HAP-1 (cell line): ENCODE results near the gene SMTNL1.

ENCODE experiments used
- DNase-seq, 2 experiments: peaks; one replicate each; pipeline ENCODE4 v3.0.0-alpha.2; 2016 to 2020; ENCODE audit warnings: low spot score in 2 of 2
- H3K27me3 ChIP-seq: fragments of 250-450 bp; sonication (Bioruptor Pico); 2 replicates; pipeline ENCODE4 v1.5.1; 2020; ENCODE audit warnings: low read depth, mild to moderate bottlenecking, moderate library complexity
- H3K36me3 ChIP-seq: fragments of 250-450 bp; sonication (Bioruptor Pico); replicated peaks from 2 replicates; pipeline ENCODE4 v1.5.1; 2020; ENCODE audit warnings: mild to moderate bottlenecking
- H3K4me1 ChIP-seq: fragments of 250-450 bp; sonication (Bioruptor Pico); 2 replicates; pipeline ENCODE4 v1.5.1; 2020; ENCODE audit warnings: mild to moderate bottlenecking
- H3K4me3 ChIP-seq: fragments of 250-450 bp; sonication (Bioruptor Pico); 2 replicates; pipeline ENCODE4 v1.5.1; 2020; ENCODE audit warnings: mild to moderate bottlenecking, moderate library complexity
- H3K9me3 ChIP-seq: fragments of 250-450 bp; sonication (Bioruptor Pico); 2 replicates; pipeline ENCODE4 v1.5.1; 2020; ENCODE audit warnings: mild to moderate bottlenecking, moderate library complexity
- in situ Hi-C: fragments of 300-500 bp; cut with MboI; formaldehyde crosslinking; loops from 3 replicates; pipeline ENCODE4 v1.14.3; 2020; ENCODE audit warnings: low sequenced_read_pairs, inconsistent platforms, mixed read lengths

Gene SMTNL1

DNA sequence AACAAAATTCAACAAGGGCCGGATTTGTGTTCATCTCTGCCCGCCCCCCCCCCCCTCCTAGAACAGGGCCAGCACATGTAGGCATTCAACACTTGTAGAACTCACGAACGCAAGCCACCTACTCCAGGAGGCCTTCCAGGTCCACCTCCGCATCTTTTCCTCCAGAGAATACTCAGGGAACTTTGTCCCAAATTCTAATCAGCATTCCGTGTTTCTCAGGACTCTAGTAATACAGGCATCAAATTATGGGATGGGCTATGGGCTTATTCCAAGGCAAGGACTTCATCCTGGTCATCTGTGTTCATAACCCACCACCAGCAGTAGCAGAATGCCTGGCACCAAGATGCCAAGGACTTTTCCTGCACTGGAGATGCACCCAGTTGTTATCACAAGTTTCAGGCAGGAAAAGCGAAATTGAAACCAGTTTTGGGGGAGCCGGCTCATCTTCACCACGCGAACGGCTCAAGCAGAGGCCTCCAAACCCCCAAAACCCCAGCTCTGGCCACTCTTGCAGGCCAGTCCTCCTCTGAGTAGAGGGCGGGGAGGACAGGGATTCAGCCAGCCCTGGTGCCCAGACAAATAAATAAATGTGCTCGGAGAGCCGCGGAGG is 29.6 kb downstream of the SMTNL1 start:
- Histone ChIP-seq H3K27me3 (no peaks in the 10 kb centered on the region), H3K4me1 (peaks cover 2% of the 10 kb centered on the region; the same call in 1 of the 2 replicates), H3K9me3 (no peaks in the 10 kb centered on the region), H3K36me3 (no peaks in the 10 kb centered on the region), H3K4me3 (peak overlapping the region; percentile 66)
- in situ Hi-C loops = loop anchor here (5.0 kb wide), 1 partner anchor 75 kb away; no protein-coding TSS in a partner anchor
- DNase-seq = no peak

DNA sequence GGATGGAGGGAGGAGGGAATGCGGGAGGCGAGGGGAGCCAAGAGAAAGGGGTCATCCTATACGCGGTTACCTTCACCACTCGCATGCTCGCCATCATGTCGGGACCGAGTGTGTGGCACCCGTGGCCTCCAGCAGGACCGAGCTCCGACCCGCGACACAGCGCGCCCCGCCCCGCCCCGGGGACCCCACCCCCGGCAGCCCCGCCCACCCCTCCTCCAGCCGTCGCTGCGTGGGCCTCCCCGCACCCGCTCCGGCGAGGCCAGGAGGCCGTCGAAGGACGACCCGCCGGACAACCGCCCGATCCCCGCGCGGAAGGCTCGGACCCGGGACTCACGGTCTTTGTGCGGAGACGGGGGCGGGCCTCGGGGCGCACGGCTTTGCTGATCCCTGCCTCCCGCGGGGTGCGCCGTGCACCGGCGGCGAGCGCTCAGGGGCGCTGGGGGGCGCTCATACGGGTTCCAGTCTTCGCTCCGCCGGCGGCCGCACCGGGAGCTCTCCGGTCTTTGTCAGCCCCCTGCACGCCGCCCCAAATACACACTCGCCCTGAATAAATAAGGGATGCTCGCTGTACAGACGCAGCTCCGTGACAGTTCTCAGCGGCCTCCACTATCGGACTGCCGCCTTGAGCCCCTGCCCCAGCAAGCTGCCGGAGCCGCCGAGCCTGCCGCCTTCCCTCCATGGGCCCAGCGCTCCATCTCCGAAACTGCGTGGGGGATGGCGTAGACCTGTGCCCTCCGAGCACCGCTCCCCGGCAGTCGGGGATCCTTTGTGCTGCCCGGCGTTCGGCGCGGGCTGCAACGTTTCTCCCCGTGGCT is 30.3 kb downstream of the SMTNL1 start, which contains the start of gene UBE2L6:
UBE2L6 (minus strand) TSS at position 158 of the 815 bp plus-strand sequence; CDS start at position 97, 61 bp downstream.
- H3K9me3 ChIP-seq = no peaks in the 10 kb centered on the region
- peaks cover 2% of the 10 kb centered on the region; the same call in 1 of the 2 replicates for H3K4me1 ChIP-seq
- H3K27me3 ChIP-seq = no peaks in the 10 kb centered on the region
- H3K4me3 ChIP-seq = peak within 1 kb of the TSS; percentile 66
- H3K36me3 ChIP-seq = no peaks in the 10 kb centered on the region
- peak; percentile 41 to 67 for DNase-seq
- in situ Hi-C loops = loop anchor here (5.0 kb wide), 1 partner anchor 75 kb away; no protein-coding TSS in a partner anchor

DNA sequence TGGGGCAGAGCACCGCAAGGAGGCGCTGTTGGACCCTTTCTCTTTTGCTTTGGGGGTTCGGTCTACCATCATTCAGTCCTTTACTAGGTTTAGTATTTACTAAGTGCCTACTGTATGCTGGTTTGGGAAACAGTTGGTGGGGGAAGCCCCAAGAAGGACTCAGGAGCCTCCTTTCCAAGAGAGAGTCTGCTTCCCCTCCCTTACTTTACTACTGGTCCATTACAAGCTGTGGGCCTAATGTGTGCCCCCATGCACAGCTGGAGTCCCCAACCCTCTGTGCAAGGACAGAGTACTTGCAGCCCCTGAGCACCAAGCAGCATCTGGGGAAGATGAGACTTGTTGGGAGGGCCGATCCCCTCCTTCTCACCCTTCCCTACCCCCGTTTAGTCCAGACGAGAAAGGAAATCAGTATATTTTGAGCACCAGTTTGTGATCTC is 31.0 kb downstream of the SMTNL1 start:
- H3K36me3 ChIP-seq = no peaks in the 10 kb centered on the region
- no peaks in the 10 kb centered on the region for H3K9me3 ChIP-seq
- in situ Hi-C loops = loop anchor here (5.0 kb wide), 1 partner anchor 74 kb away; no protein-coding TSS in a partner anchor
- H3K4me3 ChIP-seq = peak overlapping the region; percentile 66
- DNase-seq = peak in 1 of 2 experiments; percentile 91
- no peaks in the 10 kb centered on the region for H3K27me3 ChIP-seq
- H3K4me1 ChIP-seq = peaks cover 2% of the 10 kb centered on the region; the same call in 1 of the 2 replicates

DNA sequence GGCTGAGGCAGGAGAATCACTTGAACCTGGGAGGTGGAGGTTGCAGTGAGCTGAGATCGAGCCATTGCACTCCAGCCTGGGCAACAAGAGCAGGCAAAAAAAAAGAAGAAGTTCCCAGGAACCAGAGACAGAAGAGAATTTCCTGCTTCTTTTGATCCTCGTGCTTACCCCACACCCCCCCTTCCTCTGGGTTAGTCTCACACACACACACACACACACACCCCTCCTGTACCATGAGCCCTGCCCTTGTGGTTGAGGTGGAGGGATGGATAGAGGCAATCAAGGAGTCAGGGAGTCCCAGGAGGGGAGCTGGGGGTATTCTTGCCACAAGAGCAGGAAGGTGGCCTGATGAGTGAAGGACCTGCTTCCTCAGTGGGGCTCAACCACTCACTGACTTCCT is 34.2 kb downstream of the SMTNL1 start:
- H3K4me3 ChIP-seq = no peak overlapping the region
- peaks cover 10% of the 10 kb centered on the region for H3K4me1 ChIP-seq
- DNase-seq = no peak
- in situ Hi-C loops = no loop called here
- H3K36me3 ChIP-seq = no peaks in the 10 kb centered on the region
- H3K27me3 ChIP-seq = no peaks in the 10 kb centered on the region
- H3K9me3 ChIP-seq = no peaks in the 10 kb centered on the region

DNA sequence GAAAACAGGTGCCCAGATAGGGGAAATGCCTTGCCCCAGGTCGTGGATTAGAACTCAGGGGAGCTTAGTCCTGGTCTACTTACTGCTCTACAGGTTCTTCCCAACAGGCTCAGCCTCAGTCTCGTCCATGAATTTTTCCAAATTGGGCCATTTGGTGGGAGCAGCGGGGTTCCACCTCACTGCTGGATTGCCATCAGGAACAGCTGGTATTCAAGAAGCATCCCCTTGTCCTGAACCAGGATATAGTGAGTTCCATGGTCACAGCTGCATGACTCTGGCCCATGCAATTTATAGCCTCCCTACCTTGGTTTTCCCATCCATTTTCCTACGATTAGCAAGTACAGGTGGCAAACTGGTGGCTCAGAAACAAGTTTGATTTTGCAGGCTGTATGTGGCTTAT is 36.7 kb downstream of the SMTNL1 start:
- Histone ChIP-seq H3K9me3 (no peaks in the 10 kb centered on the region), H3K27me3 (no peaks in the 10 kb centered on the region), H3K36me3 (no peaks in the 10 kb centered on the region), H3K4me3 (no peak overlapping the region), H3K4me1 (peaks cover 13% of the 10 kb centered on the region)
- no peak for DNase-seq
- in situ Hi-C loops = no loop called here

DNA sequence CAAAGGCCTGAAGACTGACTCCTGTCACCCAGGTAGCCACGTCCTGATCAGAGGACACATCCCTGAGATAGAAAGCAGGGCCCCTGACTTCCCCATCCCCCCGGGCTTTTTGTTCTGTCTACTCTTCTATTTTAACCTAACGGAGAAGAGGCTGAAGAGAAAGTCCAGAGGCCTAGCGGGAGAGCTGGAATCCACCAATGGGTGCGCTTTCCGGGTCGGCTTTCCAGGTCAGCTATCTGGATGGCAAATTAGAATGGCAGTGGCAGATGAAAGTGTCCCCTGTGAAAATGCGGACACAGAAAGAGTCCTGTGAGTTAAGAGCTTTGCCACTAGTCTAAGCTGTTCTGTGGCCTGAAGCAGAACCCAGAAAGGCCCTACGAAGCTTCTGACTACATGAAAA is 46.9 kb downstream of the SMTNL1 start:
- no peaks in the 10 kb centered on the region for H3K9me3 ChIP-seq
- no peak for DNase-seq

DNA sequence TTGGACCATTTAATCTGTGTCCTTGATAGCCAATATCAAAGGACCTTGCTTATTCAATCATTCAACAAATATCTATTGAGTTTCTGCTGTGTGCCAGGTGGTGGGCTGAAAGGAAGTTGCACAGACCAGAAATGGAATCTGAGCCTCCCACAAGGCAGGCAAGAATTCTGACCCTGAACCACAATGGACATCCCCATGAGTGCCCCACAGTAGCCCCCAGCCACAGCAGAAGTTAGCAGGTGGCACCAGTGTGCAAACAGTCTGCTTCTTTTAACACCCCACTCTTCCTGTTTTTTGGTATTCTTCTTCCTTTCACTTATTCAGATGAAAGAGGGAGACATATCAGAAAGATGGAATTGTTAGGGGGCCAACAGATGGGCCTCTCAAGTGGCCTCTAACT is 47.9 kb downstream of the SMTNL1 start:
- no peaks in the 10 kb centered on the region for H3K36me3 ChIP-seq
- H3K27me3 ChIP-seq = no peaks in the 10 kb centered on the region
- DNase-seq = no peak
- in situ Hi-C loops = no loop called here
- no peaks in the 10 kb centered on the region for H3K4me1 ChIP-seq
- no peak overlapping the region for H3K4me3 ChIP-seq
- H3K9me3 ChIP-seq = no peaks in the 10 kb centered on the region

More for the DNA sequence above, 46.9 kb downstream of the SMTNL1 start:
- Histone ChIP-seq H3K36me3 (no peaks in the 10 kb centered on the region), H3K4me3 (no peak overlapping the region), H3K4me1 (no peaks in the 10 kb centered on the region), H3K27me3 (no peaks in the 10 kb centered on the region)
- in situ Hi-C loops = no loop called here

DNA sequence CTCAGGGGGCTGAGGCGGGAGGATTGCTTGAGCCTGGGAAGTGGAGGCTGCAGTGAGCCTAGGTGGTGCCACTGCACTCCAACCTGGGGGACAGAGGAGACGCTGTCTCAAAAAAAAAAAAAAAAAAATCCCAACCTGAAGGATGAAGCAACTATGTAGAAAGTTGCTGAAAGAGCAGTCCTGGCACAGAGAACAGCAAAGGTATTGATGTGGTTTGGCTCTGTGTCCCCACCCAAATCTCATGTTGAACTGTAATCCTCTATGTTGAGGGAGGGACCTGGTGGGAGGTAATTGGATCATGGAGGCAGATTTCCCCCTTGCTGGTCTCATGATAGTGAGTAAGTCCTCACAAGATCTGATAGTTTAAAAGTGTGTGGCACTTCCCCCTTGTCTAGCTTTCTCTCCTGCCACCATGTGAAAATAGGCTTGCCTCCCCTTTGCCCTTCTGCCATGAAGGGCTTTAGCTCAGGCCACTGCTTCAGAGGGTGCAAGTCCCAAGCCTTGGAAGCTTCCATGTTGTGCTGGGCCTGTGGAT is 49.4 kb downstream of the SMTNL1 start:
- Histone ChIP-seq H3K4me1 (no peaks in the 10 kb centered on the region), H3K9me3 (no peaks in the 10 kb centered on the region), H3K4me3 (no peak overlapping the region), H3K27me3 (no peaks in the 10 kb centered on the region), H3K36me3 (no peaks in the 10 kb centered on the region)
- no peak for DNase-seq
- in situ Hi-C loops = no loop called here

DNA sequence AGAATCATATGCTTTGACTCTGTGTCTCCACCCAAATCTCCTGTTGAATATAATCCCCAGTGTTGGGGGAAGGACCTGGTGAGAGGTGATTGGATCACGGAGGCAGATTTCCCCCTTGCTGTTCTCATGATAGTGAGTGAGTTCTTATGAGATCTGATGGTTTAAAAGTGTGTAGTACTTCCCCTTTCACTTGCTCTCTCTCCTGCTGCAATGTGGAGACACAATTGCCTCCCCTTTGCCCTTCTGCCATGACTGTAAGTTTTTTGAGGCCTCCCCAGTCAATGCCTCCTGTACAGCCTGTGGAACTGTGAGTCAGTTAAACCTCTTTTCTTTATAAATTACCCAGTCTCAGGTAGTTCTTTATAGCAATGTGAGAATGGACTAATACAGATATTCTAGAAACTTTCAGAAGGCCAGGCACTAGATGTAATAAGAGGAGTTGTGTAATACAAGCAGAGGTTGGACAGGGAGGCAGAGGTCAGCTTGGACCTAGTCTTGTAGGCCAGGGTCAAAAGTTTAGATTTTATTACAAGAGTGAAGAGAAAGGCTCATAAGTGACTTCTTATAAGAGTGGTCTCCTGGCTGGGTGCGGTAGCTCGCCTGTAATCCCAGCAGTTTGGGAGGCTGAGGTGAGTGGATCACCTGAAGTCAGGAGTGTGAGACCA is 50.8 kb downstream of the SMTNL1 start:
- in situ Hi-C loops = no loop called here
- Histone ChIP-seq H3K27me3 (no peaks in the 10 kb centered on the region; the same call in 1 of the 2 replicates), H3K4me3 (no peak overlapping the region), H3K9me3 (no peaks in the 10 kb centered on the region), H3K36me3 (no peaks in the 10 kb centered on the region), H3K4me1 (no peaks in the 10 kb centered on the region)
- DNase-seq = no peak

DNA sequence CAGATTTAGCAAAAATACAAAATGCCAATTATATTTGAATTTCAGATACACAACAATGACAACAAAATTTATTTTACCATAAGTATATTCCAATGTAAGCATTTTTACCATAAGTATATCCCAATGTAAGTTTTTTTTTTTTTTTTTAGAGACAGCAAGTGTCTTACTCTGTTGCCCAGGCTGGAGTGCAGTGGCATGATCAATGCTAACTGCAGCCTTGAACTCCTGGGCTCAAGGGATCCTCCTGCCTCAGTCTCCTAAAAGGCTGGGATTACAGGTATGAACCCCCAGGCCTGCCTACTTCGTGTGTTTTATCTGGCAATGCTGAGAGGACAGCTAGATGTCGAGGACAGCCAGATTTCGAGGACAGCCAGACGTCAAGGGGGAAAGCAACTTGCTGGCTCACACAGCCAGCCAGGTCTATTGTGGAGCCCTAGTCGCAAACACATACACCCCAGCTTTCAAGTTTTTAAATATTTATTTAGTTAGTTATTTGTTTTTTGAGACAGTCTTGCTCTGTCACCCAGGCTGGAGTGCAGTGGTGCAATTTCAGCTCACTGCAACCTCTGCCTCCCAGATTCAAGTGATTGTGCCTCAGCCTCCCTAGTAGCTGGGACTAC is 59.0 kb downstream of the SMTNL1 start:
- H3K9me3 ChIP-seq = no peaks in the 10 kb centered on the region
- no peak overlapping the region for H3K4me3 ChIP-seq
- no peak for DNase-seq
- H3K27me3 ChIP-seq = peaks cover 3% of the 10 kb centered on the region; the same call in 1 of the 2 replicates
- H3K4me1 ChIP-seq = no peaks in the 10 kb centered on the region
- H3K36me3 ChIP-seq = no peaks in the 10 kb centered on the region
- in situ Hi-C loops = no loop called here

DNA sequence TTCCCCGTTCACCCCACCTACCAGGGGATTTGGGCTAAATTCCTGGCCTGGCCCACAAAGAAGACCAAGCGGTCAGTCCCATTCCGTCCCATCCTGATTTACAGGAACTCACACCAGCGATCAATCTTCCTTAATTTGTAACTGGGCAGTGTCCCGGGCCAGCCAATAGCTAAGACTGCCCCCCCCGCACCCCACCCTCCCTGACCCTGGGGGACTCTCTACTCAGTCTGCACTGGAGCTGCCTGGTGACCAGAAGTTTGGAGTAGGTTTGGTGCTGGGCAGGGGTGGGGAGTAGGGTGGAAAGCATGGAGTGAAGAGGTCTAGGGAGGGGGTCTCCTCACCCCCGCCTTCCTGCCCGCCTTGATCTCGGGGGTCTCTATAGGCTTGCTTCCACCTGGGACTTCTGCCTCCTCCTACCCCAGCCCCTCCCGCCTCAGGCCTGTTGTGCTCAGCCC is 60.1 kb downstream of the SMTNL1 start, which contains the start of gene SERPING1:
SERPING1 (plus strand) TSS at position 225 of the 455 bp plus-strand sequence. CDS start 586 bp downstream, outside the sequence.
- Histone ChIP-seq H3K4me1 (no peaks in the 10 kb centered on the region), H3K27me3 (0 out of 2 replicates have a peak, but pooled peaks cover 3% of the 10 kb centered on the region), H3K36me3 (no peaks in the 10 kb centered on the region), H3K4me3 (peak within 1 kb of the TSS; percentile 14), H3K9me3 (no peaks in the 10 kb centered on the region)
- peak in 1 of 2 experiments; percentile 12 for DNase-seq
- in situ Hi-C loops = no loop called here

DNA sequence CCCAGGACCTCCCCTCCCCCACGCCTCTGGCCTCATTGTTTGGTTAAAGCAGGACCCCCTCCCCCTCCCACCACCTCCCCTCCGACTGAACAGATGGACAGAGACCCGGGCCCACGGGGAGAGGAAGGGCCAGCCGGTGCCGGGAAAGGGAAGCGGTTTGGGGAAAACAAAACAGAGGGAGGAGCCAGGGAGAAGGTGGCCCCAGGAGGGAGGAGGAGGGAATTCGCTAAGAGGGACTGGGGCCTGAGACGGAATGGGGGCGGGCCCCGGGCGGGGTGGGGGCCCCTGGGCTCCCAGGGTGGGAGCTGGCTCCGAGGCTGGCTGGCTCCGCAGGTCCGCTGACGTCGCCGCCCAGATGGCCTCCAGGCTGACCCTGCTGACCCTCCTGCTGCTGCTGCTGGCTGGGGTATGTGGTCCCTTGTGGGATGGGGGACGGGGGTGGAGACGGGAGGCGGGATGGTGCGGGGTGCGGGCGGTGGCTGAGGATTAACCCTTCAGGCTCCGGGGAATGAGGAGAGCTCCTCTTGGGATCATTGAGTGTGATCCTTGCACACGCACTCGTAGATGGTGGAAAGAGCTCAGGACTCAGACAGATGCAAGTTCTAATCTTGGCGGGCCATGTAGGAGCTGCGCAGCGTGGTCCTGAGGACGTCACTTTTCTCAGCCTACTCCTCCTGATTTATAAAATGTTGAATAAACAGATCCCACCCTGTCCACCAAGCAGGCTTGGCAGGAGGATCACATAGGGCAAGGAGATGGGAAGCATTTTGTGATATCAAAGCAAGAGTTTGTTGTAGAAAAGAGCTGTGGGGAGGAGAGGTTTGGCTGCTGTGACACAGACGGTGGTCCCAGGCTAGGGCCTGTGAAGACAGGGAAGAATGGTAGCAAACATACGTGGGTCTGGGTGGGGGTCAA is 60.8 kb downstream of the SMTNL1 start:
- Histone ChIP-seq H3K4me3 (peak overlapping the region; percentile 14), H3K36me3 (no peaks in the 10 kb centered on the region), H3K27me3 (0 out of 2 replicates have a peak, but pooled peaks cover 3% of the 10 kb centered on the region), H3K9me3 (no peaks in the 10 kb centered on the region), H3K4me1 (no peaks in the 10 kb centered on the region)
- in situ Hi-C loops = no loop called here
- DNase-seq = peak in 1 of 2 experiments; percentile 65
